Tibial nerve (tissue), 4 donors: ENCODE data around the gene RNPC3. TPM values are rescaled to one million over a fixed set of nuclear protein-coding genes. Genes with fewer than 3 reads are reported as not detected.
"Not testable (repeated sequence)": the region's sequence is repeated elsewhere in the genome, so short reads cannot be mapped to it uniquely, and the experiment has no call there.

Experiments used
- DNase-seq, 2 donors: peaks; one replicate each; pipeline ENCODE4 v3.0.0-alpha.2; 2019; ENCODE audit warnings: low spot score in 2 of 2
- H3K27ac ChIP-seq, 4 donors: fragments of 200-600 bp; sonication (generic) in 3 of 4; one replicate each; pipeline ENCODE4 v1.5.1; 2017 to 2019; ENCODE audit warnings: mild to moderate bottlenecking in 1 of 4
- H3K27me3 ChIP-seq, 2 donors: fragments of 200-600 bp; sonication (generic) in 1 of 2; one replicate each; pipeline versions ENCODE4 v1.5.1 to v1.6.0; 2017 to 2019
- H3K36me3 ChIP-seq, 3 donors: fragments of 200-600 bp; sonication (generic); one replicate each; pipeline ENCODE4 v1.5.1; 2018 to 2019
- H3K4me1 ChIP-seq, 4 donors: fragments of 200-600 bp; sonication (generic) in 3 of 4; one replicate each; pipeline ENCODE4 v1.5.1; 2017 to 2019
- H3K4me3 ChIP-seq, 4 donors: fragments of 200-600 bp; sonication (generic) in 3 of 4; one replicate each; pipeline ENCODE4 v1.5.1; 2017 to 2019; ENCODE audit warnings: mild to moderate bottlenecking in 1 of 4, moderate library complexity in 1 of 4
- H3K9me3 ChIP-seq, 4 donors: fragments of 200-600 bp; sonication (generic) in 3 of 4; one replicate each; pipeline ENCODE4 v1.5.1; 2017 to 2019
- EP300 ChIP-seq, 2 donors: sonication (generic); formaldehyde crosslinking; IDR thresholded peaks; one replicate each; pipeline ENCODE4 v1.6.1; 2017; ENCODE audit warnings: antibody characterized with exemption in 2 of 2, mild to moderate bottlenecking in 1 of 2
- POLR2A ChIP-seq, 2 donors: fragments of 450-650 bp; IDR thresholded peaks; one replicate each; pipeline ENCODE4 v1.6.1; 2017; ENCODE audit warnings: antibody characterized with exemption in 2 of 2, mild to moderate bottlenecking in 2 of 2, moderate library complexity in 2 of 2
- WGBS, 2 donors: methylation state at CpG; one replicate each; pipeline ENCODE4 v1.1.5; 2018; 5-methylcytosine and 5-hydroxymethylcytosine counted together
- total RNA-seq, 4 donors: library from RNA; depleted of rRNA; stranded (reverse); fragments of >200 nt; gene quantifications; one replicate each; pipeline ENCODE4 v1.1.0, GENCODE V29; 2016
- TF ChIP-seq, protein P1 (sequence below), 5 experiments: fragments of 200-600 bp in 3 of 5; fragments of 450-650 bp in 2 of 5; sonication (generic) in 3 of 5; IDR thresholded peaks; one replicate each; pipeline ENCODE4 v1.5.1; 2016 to 2019; ENCODE audit warnings: antibody characterized with exemption in 5 of 5, mild to moderate bottlenecking in 3 of 5, moderate library complexity in 2 of 5

RNPC3 gene
- total RNA-seq, 4 donors from 2014 or later, result 50.1 to 87.4 (median 81.2) TPM

DNA sequence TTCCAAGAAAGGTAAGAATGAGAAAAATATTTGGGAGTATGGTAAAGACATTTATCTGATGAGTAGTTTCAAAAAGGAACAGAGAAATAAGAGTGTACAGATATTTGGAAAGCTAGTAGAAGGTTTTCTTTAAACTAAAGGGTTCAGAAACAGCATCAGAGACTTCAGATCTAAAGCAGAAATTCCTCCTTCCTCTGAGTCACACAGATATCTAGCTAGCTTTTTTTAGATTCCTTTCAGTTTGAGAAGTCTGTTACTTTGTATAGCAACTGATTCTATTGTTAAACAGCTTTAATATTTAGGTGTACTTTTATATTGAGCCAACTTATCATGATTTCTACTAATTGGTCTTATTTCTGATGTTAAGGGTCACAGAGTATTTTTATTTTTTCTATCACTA lies 50.6 kb downstream of the RNPC3 start:
- Histone ChIP-seq H3K4me3 (no peak overlapping the region), H3K27ac (no peak overlapping the region), H3K9me3 (no peaks in the 10 kb centered on the region), H3K27me3 (no peaks in the 10 kb centered on the region), H3K36me3 (peaks cover 0 to 31% (median 2%) of the 10 kb centered on the region in 3 donors), H3K4me1 (no peaks in the 10 kb centered on the region)
- no peak for DNase-seq
- TF ChIP-seq POLR2A (IDR thresholded peaks at IDR 0.05), result no peak
- TF ChIP-seq, protein P1, sequence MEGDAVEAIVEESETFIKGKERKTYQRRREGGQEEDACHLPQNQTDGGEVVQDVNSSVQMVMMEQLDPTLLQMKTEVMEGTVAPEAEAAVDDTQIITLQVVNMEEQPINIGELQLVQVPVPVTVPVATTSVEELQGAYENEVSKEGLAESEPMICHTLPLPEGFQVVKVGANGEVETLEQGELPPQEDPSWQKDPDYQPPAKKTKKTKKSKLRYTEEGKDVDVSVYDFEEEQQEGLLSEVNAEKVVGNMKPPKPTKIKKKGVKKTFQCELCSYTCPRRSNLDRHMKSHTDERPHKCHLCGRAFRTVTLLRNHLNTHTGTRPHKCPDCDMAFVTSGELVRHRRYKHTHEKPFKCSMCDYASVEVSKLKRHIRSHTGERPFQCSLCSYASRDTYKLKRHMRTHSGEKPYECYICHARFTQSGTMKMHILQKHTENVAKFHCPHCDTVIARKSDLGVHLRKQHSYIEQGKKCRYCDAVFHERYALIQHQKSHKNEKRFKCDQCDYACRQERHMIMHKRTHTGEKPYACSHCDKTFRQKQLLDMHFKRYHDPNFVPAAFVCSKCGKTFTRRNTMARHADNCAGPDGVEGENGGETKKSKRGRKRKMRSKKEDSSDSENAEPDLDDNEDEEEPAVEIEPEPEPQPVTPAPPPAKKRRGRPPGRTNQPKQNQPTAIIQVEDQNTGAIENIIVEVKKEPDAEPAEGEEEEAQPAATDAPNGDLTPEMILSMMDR (IDR thresholded peaks at IDR 0.05), result no peak
- no peak for TF ChIP-seq EP300 (IDR thresholded peaks at IDR 0.05)

DNA sequence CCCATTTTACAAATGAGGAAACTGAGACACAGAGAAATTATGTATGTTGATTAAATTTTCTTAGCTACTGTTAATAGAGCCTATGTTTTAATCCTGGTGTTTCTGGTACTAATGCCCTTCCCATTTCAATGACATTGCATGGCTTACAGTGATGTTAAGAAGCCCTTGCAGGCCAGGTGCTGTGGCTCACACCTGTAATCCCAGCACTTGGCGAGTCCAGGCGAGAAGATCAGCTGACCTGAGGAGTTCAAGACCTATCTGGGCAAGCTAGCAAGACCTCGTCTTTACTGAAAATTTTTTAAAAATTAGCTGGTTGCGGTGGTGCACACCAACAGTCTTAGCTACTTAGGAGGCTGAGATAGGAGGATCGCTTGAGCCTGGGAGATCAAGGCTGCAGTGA lies 51.3 kb downstream of the RNPC3 start:
- not testable (repeated sequence) for H3K4me3 ChIP-seq, H3K27ac ChIP-seq, H3K27me3 ChIP-seq, DNase-seq, H3K4me1 ChIP-seq, H3K9me3 ChIP-seq
- WGBS, 2 donors, result 94 to 97% methylated on average over 5 of the region's 5 CpGs
- H3K36me3 ChIP-seq, result peaks cover 0 to 31% (median 2%) of the 10 kb centered on the region in 3 donors

DNA sequence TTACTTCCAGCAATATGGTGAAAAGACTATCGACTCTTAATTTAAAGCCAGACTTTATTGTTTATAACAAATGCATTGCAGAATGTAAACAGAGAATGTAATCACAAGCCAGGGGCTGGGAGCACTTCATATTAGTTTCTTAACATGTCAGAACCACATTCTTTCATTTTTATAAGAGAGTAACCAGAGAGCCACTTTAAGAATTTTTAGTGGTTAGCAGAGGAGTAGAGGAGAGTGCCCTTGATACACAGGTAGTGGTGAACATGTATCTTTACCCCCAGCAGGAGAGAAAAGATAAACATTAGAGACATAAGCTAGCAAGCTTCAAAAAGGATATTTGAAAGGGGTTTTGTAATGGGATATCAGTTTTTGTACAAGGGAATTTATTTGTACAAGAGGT lies 57.0 kb downstream of the RNPC3 start:
- H3K27ac ChIP-seq, result no peak overlapping the region
- TF ChIP-seq POLR2A (IDR thresholded peaks at IDR 0.05) (no peak), EP300 (IDR thresholded peaks at IDR 0.05) (no peak)
- TF ChIP-seq, protein P1 (IDR thresholded peaks at IDR 0.05), result no peak

DNA sequence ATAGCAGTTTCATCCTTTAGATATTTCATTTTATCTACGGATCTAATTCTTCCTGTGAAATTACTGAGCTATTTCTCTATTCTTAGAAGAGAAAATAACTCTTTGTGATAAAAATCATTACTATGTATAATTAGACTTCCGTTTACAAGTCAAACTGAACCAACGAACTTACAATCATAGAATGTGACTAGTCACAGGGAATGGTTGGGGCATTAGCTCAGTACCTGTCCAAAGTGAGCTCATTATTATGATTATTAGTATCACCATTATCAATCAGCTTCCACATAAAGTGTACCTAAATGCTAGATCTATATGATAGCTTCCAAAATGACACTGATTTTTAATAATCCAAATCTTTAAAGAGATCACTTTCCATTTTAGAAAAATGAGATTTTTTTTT lies 58.4 kb downstream of the RNPC3 start:
- 79 to 83% methylated on average over 3 of the region's 3 CpGs for WGBS, 2 donors
- H3K36me3 ChIP-seq, result peaks cover 0 to 5% (median 2%) of the 10 kb centered on the region in 3 donors
- peaks cover 0 to 3% (median 0%) of the 10 kb centered on the region in 4 donors for H3K9me3 ChIP-seq
- no peak overlapping the region for H3K4me3 ChIP-seq
- no peaks in the 10 kb centered on the region for H3K4me1 ChIP-seq
- no peak overlapping the region for H3K27ac ChIP-seq
- no peaks in the 10 kb centered on the region for H3K27me3 ChIP-seq
- TF ChIP-seq POLR2A (IDR thresholded peaks at IDR 0.05), result no peak
- no peak for TF ChIP-seq EP300 (IDR thresholded peaks at IDR 0.05)
- TF ChIP-seq, protein P1 (IDR thresholded peaks at IDR 0.05), result no peak
- no peak for DNase-seq

More for the DNA sequence above, 57.0 kb downstream of the RNPC3 start:
- 91 to 96% methylated on average over 1 of the region's 1 CpG for WGBS, 2 donors
- H3K36me3 ChIP-seq, result peaks cover 0 to 16% (median 2%) of the 10 kb centered on the region in 3 donors
- no peaks in the 10 kb centered on the region for H3K9me3 ChIP-seq
- H3K27me3 ChIP-seq, result no peaks in the 10 kb centered on the region
- H3K4me3 ChIP-seq, result no peak overlapping the region
- DNase-seq, result no peak
- H3K4me1 ChIP-seq, result no peaks in the 10 kb centered on the region

DNA sequence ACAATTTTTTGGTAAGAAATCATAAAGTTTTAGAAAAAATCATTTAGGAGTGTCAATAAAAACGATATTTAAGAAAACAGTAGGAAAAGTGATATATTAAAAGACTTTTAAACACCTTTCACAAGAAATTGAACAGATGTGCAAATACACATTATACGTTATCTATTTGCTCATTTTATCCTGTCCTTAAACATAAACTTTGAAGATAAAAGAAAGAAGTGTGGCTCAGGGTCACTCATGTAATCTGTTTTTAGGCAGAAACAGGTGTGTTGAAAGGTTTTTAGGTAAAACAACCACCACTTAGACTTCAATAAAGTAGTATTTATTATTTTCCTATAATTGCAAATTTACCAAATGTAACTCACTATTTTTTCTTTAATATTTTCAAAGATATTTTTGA lies 59.0 kb downstream of the RNPC3 start:
- H3K36me3 ChIP-seq, result peaks cover 0 to 5% (median 2%) of the 10 kb centered on the region in 3 donors
- H3K27ac ChIP-seq, result no peak overlapping the region
- TF ChIP-seq POLR2A (IDR thresholded peaks at IDR 0.05) (no peak), EP300 (IDR thresholded peaks at IDR 0.05) (no peak)
- TF ChIP-seq, protein P1 (IDR thresholded peaks at IDR 0.05), result no peak
- H3K4me3 ChIP-seq, result no peak overlapping the region
- no peaks in the 10 kb centered on the region for H3K27me3 ChIP-seq
- DNase-seq, result no peak
- no peaks in the 10 kb centered on the region for H3K4me1 ChIP-seq
- 82 to 90% methylated on average over 2 of the region's 2 CpGs for WGBS, 2 donors
- H3K9me3 ChIP-seq, result peaks cover 0 to 3% (median 0%) of the 10 kb centered on the region in 4 donors

DNA sequence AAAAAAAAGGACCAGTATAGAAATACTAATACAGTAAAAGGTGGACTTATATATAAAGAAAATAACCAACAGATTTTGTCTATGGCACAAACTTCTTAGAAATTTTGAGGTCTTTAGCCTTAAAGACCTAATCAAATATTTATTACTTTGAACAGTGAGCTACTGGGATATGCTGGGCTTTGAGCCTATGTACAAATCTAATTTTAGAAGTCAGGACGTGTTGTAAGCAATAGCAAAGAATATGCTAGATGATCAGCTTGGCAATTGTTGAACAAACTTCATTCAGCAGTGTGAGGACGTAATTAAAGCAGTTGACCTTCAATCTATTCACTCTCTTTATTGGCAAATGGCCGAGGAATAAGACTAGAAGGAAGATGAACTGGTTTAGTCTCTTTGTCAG lies 77.2 kb downstream of the RNPC3 start:
- H3K4me3 ChIP-seq, H3K36me3 ChIP-seq, H3K9me3 ChIP-seq, H3K27me3 ChIP-seq, DNase-seq, H3K4me1 ChIP-seq, H3K27ac ChIP-seq: not testable (repeated sequence)
- WGBS, 2 donors, result no CpG with 5 or more reads among the region's 3 CpGs

Other genes starting within 250 kb of the RNPC3 start
- 100 to 1,000 TPM in 1 of 4 donors, 10 to 100 TPM in 3; 46.2 to 100 (median 74.3) TPM for gene AMY2B, start 45.9 kb downstream of the RNPC3 start, total RNA-seq
- gene AMY2A, start 91.7 kb downstream of the RNPC3 start, total RNA-seq, result 1 to 10 TPM in 3 of 4 donors, not detected in 1; 1.4 to 1.8 (median 1.5) TPM
- not detected for gene AMY1A, start 130.1 kb downstream of the RNPC3 start, total RNA-seq
- gene AMY1B, start 170.5 kb downstream of the RNPC3 start, total RNA-seq, result not detected
- not detected for gene AMY1C, start 224.2 kb downstream of the RNPC3 start, total RNA-seq